ENCODE data around the gene PRC1.

PRC1 gene

GRCh38 chr15:90954712-90955623 lies 39.4 kb downstream of the PRC1 start, which contains the start of gene RCCD1:
Gene RCCD1, plus strand, starts transcription at chr15:90954884. Its CDS starts 1,851 bp downstream, at chr15:90956735.
- no peak for TF ChIP-seq CTCF (IDR thresholded peaks at IDR 0.05; ENCODE audit: low read depth, low read length)
- H3K4me3 ChIP-seq (ENCODE audit: low read depth, low read length), result peak within 1 kb of the TSS; percentile 77

- TF ChIP-seq CTCF (IDR thresholded peaks at IDR 0.05; ENCODE audit: low read depth, low read length), result no peak
- peak overlapping the region; percentile 77 for H3K4me3 ChIP-seq (ENCODE audit: low read depth, low read length)
These were observed 40.2 kb downstream of the PRC1 start for GRCh38 chr15:90953947-90954711.

GRCh38 chr15:90952901-90953677 lies 41.2 kb downstream of the PRC1 start:
- TF ChIP-seq CTCF (IDR thresholded peaks at IDR 0.05; ENCODE audit: low read depth, low read length), result no peak
- H3K4me3 ChIP-seq (ENCODE audit: low read depth, low read length), result no peak overlapping the region

- TF ChIP-seq CTCF (IDR thresholded peaks at IDR 0.05; ENCODE audit: low read depth, low read length), result no peak
- no peak overlapping the region for H3K4me3 ChIP-seq (ENCODE audit: low read depth, low read length)
These were observed 43.7 kb downstream of the PRC1 start for GRCh38 chr15:90950676-90951075.

GRCh38 chr15:90949979-90950675 lies 44.2 kb downstream of the PRC1 start:
- H3K4me3 ChIP-seq (ENCODE audit: low read depth, low read length), result no peak overlapping the region
- no peak for TF ChIP-seq CTCF (IDR thresholded peaks at IDR 0.05; ENCODE audit: low read depth, low read length)

GRCh38 chr15:90948506-90948905 lies 45.8 kb downstream of the PRC1 start:
- no peak for TF ChIP-seq CTCF (IDR thresholded peaks at IDR 0.05; ENCODE audit: low read depth, low read length)
- no peak overlapping the region for H3K4me3 ChIP-seq (ENCODE audit: low read depth, low read length)
